ENCODE data around the gene CLDN14. TPM values are rescaled to one million over a fixed set of nuclear protein-coding genes. Genes with fewer than 3 reads are reported as not detected.

Gene CLDN14
- total RNA-seq, 1 donor from 2014 or later, result not detected

DNA sequence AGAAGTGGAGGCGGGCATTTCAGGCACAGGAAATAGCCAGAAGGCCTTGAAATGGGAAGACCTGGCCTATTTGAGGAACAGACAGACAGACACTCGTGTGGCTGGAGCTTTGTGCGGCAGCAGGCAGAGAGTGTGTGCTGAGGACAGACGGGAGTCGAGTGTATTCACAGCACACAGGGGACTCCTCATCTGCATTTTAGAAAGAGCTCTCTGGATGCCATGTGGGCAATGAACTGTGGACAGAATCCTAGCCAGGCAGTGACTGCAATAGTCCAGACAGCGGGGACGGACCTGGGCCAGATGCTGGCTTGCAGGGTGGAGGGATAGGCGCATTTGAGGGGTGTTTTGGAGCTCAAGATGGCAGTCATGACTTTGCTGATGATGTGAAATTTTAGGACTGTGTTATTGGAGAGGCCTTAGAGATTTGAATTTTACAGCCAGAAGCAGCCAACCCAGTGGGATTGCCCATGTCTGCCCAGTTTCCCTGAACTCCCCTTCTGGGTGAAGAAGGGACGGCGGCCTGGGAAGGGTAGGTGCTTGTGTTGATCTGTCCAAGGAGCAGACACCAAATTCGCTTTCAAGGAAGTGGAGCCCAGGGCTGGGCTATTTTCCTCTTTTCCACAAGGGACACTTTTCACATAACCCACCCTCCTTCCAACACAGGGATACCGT, 51.0 kb downstream of the CLDN14 start:
- H3K4me1 Mint-ChIP-seq, result peaks cover 25% of the 10 kb centered on the region
- intact Hi-C loops (cut with micrococcal nuclease), result no loop called here
- DNase-seq, result no peak
- H3K4me3 Mint-ChIP-seq, result no peak overlapping the region
- no peaks in the 10 kb centered on the region for H3K9me3 Mint-ChIP-seq
- peaks cover 5% of the 10 kb centered on the region for H3K27me3 Mint-ChIP-seq
- peaks cover under 1% of the 10 kb centered on the region for H3K36me3 Mint-ChIP-seq (ENCODE audit: low read depth)
- H3K27ac Mint-ChIP-seq, result no peak overlapping the region

DNA sequence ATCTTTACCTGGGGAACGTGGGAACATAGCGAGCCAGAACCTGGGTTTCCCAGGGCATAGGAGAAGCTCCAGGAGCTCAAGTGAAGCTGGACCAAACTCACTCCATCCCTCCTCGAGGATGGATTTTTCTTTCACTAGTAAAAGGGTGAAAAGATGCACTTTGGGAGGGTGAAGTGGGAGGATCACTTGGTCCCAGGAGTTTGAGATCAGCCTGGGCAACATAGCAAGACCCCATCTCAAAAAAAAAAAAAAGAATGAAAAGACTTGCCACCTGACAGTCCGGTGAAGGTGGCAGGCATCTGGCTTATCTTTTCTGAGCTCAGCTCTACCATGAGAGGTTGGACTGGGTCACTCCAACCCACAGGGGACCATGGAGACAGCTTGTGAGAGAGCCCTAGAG, 52.4 kb downstream of the CLDN14 start:
- intact Hi-C loops (cut with micrococcal nuclease), result no loop called here
- Mint-ChIP-seq H3K4me1 (peaks cover 29% of the 10 kb centered on the region), H3K4me3 (no peak overlapping the region), H3K27me3 (peaks cover 5% of the 10 kb centered on the region), H3K9me3 (no peaks in the 10 kb centered on the region), H3K36me3 (ENCODE audit: low read depth) (peaks cover 4% of the 10 kb centered on the region), H3K27ac (no peak overlapping the region)
- no peak for DNase-seq

DNA sequence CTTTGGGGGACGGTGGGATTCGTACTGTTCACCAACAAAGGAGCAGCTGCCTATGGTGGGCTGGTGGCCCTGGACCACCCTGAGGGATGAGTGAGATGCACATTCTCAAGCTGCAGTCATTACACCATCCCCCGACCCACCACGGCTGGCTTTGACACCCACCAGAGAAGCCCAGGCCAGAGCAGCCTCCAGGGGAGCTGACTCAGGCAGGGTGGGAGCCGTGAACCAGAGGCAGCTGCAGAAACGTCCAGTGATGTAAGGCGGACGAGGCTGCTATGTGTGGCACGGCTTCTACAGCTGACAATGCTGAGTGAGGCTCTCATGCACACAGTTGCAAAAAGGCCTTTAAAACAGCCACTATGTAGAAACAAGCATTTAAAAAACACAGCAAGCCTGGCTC, 54.6 kb downstream of the CLDN14 start:
- peaks cover 24% of the 10 kb centered on the region for H3K4me1 Mint-ChIP-seq
- H3K36me3 Mint-ChIP-seq (ENCODE audit: low read depth), result peaks cover 5% of the 10 kb centered on the region
- H3K4me3 Mint-ChIP-seq, result no peak overlapping the region
- DNase-seq, result no peak
- H3K9me3 Mint-ChIP-seq, result no peaks in the 10 kb centered on the region
- intact Hi-C loops (cut with micrococcal nuclease), result no loop called here
- H3K27ac Mint-ChIP-seq, result no peak overlapping the region
- H3K27me3 Mint-ChIP-seq, result no peaks in the 10 kb centered on the region

DNA sequence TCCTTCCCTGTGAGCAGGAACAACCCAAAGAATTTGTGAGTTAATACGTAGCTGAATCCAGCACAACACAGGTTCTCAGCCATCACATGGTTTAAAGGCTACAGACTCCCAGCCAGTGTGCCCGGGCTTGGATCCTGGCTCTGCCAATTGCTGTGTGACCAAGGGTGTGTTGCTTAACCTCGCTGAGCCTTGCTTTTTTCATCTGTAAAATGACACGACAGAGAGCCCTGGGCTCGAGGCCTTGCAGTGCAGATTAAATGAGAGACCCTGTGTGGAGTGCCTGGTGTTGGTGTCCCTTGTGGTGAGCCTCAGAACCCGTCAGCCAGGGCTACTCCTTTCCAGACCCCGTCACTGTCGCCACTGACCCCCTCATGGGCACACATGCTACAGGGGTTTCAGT, 55.3 kb downstream of the CLDN14 start:
- Mint-ChIP-seq H3K9me3 (no peaks in the 10 kb centered on the region), H3K4me1 (peaks cover 18% of the 10 kb centered on the region), H3K27me3 (no peaks in the 10 kb centered on the region), H3K36me3 (ENCODE audit: low read depth) (peaks cover 7% of the 10 kb centered on the region), H3K27ac (no peak overlapping the region), H3K4me3 (no peak overlapping the region)
- intact Hi-C loops (cut with micrococcal nuclease), result loop anchor here (5.0 kb wide), 1 partner anchor 163 kb away; no protein-coding TSS in a partner anchor
- DNase-seq, result no peak

DNA sequence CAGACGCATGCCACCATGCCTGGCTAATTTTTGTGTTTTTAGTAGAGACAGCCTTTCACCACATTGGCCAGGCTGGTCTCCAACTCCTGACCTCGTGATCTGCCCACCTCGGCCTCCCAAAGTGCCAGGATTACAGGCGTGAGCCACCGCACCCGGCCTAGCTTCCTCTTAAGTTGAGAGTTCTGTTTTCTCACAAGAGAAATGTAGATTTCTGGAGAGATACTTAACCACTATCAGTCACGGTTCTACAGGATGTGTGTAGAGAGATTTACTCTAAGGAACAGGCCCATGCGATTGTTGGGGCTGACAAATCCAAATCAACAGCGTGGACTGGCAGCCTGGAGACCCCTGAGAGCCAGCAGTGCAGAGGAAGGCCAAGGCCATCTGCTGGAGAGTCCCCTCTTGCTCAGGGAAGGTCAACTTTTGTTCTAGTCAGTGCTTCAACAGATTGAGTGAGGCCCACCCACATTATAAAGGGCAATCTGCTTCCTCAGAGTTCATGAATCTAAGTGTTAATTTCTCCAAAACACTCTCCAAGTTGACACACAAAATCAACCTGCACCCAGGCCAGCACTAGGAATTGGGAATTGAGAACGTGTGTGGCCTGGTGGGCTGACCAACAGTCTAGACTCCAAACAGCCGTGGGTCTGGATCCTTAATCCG, 56.0 kb downstream of the CLDN14 start:
- Mint-ChIP-seq H3K4me1 (peaks cover 15% of the 10 kb centered on the region), H3K36me3 (ENCODE audit: low read depth) (peaks cover 9% of the 10 kb centered on the region), H3K9me3 (no peaks in the 10 kb centered on the region), H3K27me3 (no peaks in the 10 kb centered on the region), H3K27ac (peak overlapping the region; percentile 53), H3K4me3 (no peak overlapping the region)
- DNase-seq, result no peak
- intact Hi-C loops (cut with micrococcal nuclease), result loop anchor here (5.0 kb wide), 1 partner anchor 163 kb away; no protein-coding TSS in a partner anchor

DNA sequence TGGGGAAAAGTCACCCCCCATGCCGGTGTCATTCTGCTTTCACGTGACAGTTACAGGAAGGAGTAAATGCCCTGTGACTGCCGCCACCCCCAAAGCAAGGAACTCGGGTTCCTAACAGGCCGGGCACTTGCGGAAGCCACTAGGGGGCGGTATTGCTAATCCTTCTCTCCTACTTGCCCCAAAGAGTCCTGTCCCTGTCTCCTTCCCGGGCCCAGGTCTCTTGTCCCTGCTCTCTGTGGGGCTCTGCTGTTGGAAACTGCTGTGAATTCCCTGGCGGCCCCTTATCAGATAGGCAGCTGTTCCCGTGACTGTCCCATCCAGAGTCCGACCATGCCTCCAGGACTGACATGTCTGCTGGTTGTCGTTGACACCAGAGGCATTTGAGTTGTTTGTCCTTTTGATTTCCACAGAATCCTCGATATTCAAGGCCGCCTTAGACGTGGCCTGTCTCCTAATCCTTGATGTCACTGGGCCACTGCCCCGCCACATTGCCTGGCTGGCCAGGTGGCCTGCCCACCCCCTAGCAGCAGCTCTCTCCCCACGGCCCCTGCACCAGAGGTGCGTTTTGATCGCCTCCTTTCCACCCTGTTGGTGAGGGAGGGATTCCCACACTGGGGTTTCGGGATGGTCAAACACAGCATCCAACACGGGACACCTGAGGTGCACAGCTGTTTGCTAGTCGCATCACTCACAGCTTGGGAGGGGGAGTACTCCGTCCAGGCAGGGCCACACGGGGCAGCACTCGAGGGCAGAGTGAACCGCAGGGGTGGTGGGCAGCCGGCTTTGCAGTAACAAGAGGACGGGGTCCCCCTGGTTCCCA, 57.4 kb downstream of the CLDN14 start:
- Mint-ChIP-seq H3K36me3 (ENCODE audit: low read depth) (peaks cover 14% of the 10 kb centered on the region), H3K27me3 (no peaks in the 10 kb centered on the region), H3K4me3 (no peak overlapping the region), H3K9me3 (no peaks in the 10 kb centered on the region), H3K4me1 (peaks cover 12% of the 10 kb centered on the region), H3K27ac (no peak overlapping the region)
- intact Hi-C loops (cut with micrococcal nuclease), result loop anchor here (5.0 kb wide), 1 partner anchor 165 kb away; no protein-coding TSS in a partner anchor
- peak; percentile 76 for DNase-seq

DNA sequence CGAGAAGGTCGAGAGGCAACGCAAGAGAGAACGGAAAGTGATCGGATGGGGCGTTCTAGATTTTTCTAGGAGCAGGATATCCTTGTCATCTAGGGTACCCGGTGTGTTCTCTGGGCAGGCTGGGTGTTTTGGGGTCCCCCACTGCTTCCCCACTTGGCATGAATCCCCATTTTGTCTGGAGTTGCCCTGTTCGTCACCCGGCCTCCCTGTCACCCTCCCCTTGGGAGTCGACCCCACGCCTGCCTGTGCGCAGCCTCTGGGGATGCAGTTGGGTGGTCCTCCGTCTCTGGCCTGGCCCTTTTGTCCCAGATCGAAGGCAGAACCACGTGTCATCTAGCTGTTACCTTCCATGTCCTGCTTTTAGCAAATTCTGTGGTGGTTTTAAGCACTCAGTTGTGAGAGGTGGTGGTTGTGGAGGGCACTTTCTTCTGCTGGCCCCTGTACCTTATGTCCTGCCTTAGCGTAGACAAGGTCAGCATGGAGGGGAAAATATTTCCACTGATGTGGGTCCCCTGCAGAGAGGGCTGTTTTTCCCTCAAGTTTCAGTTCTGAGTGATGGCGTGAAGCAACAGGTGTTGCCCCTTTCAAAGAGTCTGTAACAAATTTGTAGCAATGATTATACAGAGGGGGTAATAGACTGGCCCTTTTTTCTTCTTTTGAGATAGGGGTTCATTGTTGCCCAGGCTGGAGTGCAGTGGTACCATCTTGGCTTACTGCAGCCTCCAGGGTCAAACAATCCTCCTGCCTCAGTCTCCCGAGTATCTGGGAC, 59.2 kb downstream of the CLDN14 start:
- intact Hi-C loops (cut with micrococcal nuclease), result loop anchor here (5.0 kb wide), 1 partner anchor 167 kb away; no protein-coding TSS in a partner anchor
- no peak overlapping the region for H3K4me3 Mint-ChIP-seq
- peaks cover 20% of the 10 kb centered on the region for H3K36me3 Mint-ChIP-seq (ENCODE audit: low read depth)

DNA sequence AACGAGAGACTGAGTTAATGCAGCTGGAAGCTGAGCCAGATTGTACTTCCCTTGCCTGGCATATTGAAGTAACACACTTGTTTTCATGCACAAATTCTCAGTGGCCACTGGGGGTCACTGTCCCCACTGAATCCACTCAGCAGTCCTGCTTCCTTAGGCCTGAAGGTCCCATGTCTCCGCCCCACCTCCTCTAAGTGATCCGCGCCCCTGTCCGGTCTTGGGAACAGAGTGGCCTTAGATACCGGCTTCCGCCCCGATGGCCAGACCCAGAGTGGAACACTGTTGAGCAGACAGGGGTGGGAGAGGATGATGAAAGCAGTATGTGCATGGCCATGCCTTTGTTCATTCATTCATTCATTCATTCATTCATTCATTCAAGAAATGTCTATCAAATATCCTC, 59.9 kb downstream of the CLDN14 start:
- H3K36me3 Mint-ChIP-seq (ENCODE audit: low read depth), result peaks cover 24% of the 10 kb centered on the region
- intact Hi-C loops (cut with micrococcal nuclease), result loop anchor here (5.0 kb wide), 1 partner anchor 167 kb away; no protein-coding TSS in a partner anchor
- H3K27me3 Mint-ChIP-seq, result no peaks in the 10 kb centered on the region
- no peak overlapping the region for H3K4me3 Mint-ChIP-seq
- no peak overlapping the region for H3K27ac Mint-ChIP-seq
- peaks cover 12% of the 10 kb centered on the region for H3K4me1 Mint-ChIP-seq
- no peaks in the 10 kb centered on the region for H3K9me3 Mint-ChIP-seq
- peak; percentile 82 for DNase-seq

More for the DNA sequence above, 59.2 kb downstream of the CLDN14 start:
- Mint-ChIP-seq H3K27ac (no peak overlapping the region), H3K9me3 (no peaks in the 10 kb centered on the region), H3K4me1 (peaks cover 12% of the 10 kb centered on the region), H3K27me3 (no peaks in the 10 kb centered on the region)
- no peak for DNase-seq

DNA sequence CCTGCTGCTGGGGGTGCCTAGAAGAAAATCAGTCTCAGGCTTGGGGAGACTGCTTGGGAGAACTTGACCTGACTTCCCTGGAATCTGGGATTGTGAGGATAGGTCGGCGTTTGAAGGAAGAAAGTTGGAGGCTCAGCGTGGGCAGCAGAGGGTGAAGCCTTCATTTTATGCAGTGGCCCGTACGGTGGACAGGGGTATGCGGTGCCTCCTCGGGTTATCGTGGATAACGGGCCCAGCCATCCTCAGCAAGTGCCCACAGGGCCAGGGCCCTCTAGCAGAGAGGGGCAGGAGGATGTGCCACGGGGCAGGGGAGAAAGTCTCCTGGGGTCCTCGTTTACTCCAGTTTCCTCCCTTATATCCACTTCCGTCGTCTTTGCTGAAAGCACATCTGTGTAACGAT, 60.7 kb downstream of the CLDN14 start:
- Mint-ChIP-seq H3K36me3 (ENCODE audit: low read depth) (peaks cover 25% of the 10 kb centered on the region), H3K4me3 (no peak overlapping the region), H3K9me3 (no peaks in the 10 kb centered on the region), H3K4me1 (peaks cover 12% of the 10 kb centered on the region), H3K27me3 (no peaks in the 10 kb centered on the region), H3K27ac (no peak overlapping the region)
- intact Hi-C loops (cut with micrococcal nuclease), result no loop called here
- DNase-seq, result no peak

DNA sequence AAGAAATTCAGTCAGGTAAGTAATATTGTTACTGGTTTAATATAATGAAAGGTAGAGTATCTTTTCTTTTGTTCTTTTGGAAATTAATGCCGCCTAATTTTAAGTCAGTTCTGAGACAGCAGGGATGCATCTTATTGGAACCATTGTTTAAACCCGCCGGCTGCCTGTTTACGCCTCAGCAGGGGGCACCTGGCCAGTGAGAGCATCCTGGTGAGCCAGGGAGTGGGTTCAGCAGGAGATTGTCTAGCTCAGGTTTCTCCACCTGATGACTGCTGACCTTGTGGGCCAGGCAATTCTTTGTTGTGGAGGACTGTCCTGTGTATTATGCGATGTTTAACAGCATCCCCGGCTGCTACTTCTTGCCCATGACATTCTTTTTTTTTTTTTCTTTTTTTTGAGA, 64.5 kb downstream of the CLDN14 start:
- no peak overlapping the region for H3K4me3 Mint-ChIP-seq
- peaks cover 45% of the 10 kb centered on the region for H3K36me3 Mint-ChIP-seq (ENCODE audit: low read depth)
- H3K9me3 Mint-ChIP-seq, result no peaks in the 10 kb centered on the region
- H3K27ac Mint-ChIP-seq, result no peak overlapping the region
- intact Hi-C loops (cut with micrococcal nuclease), result no loop called here
- no peak for DNase-seq
- no peaks in the 10 kb centered on the region for H3K27me3 Mint-ChIP-seq
- peaks cover 2% of the 10 kb centered on the region for H3K4me1 Mint-ChIP-seq

DNA sequence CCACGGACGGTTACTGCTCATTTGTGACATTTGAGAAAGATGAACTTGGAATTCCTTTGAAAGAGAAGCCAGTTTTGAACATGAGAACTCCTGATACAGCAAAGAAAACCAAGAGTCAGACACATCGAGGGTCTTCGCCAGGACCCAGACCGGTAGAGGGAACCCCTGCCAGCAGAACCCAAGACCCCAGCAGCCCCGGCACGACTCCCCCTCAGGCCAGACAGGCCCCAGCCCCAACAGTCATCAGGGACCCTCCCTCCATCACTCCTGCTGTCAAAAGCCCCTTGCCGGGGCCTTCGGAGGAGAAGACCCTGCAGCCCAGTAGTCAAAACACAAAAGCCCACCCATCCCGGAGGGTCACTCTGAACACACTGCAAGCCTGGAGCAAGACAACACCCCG, 67.0 kb downstream of the CLDN14 start:
- Mint-ChIP-seq H3K36me3 (ENCODE audit: low read depth) (peaks cover 49% of the 10 kb centered on the region), H3K27me3 (no peaks in the 10 kb centered on the region), H3K4me3 (no peak overlapping the region), H3K9me3 (no peaks in the 10 kb centered on the region), H3K27ac (no peak overlapping the region), H3K4me1 (no peaks in the 10 kb centered on the region)
- intact Hi-C loops (cut with micrococcal nuclease), result no loop called here
- DNase-seq, result no peak

DNA sequence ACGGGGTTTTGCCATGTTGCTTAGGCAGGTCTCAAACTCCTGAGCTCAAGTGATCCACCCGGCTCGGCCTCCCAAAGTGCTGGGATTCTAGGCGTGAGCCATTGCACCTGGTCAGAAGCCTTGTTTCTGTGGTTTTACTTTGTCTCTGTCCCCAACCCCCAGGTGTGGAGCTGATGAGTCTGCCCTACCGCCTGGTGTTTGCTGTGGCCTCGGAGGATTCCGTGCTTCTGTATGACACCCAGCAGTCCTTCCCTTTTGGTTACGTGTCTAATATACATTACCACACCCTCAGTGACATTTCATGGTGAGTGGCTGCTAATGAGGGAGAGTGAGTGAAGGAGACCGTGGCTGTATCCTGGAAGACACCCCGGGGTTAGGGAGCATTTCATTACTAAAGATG, 68.6 kb downstream of the CLDN14 start:
- Mint-ChIP-seq H3K4me3 (no peak overlapping the region), H3K9me3 (no peaks in the 10 kb centered on the region), H3K27me3 (no peaks in the 10 kb centered on the region), H3K27ac (no peak overlapping the region), H3K4me1 (no peaks in the 10 kb centered on the region), H3K36me3 (ENCODE audit: low read depth) (peaks cover 52% of the 10 kb centered on the region)
- intact Hi-C loops (cut with micrococcal nuclease), result no loop called here
- no peak for DNase-seq
